ENCODE data around the gene HELZ. TPM values are rescaled to one million over a fixed set of nuclear protein-coding genes. Genes with fewer than 3 reads are reported as not detected.
A peak's percentile ranks its signal among the peaks of the same experiment; 100 is the strongest.

Gene HELZ
- total and polyA plus RNA-seq, 4 donors = 5.5 to 175 (median 27.8) TPM

GRCh38 chr17:67262435-67263117, 17.6 kb upstream of the HELZ start:
- no peaks in the 10 kb centered on the region for H3K9me3 ChIP-seq (ENCODE audit: control insufficient read depth in 4 of 4, insufficient read depth in 3 of 4, low read length in 3 of 4)
- no peak overlapping the region for H3K4me3 ChIP-seq
- no peak overlapping the region for H3K27ac ChIP-seq (ENCODE audit: low read depth in 1 of 2, low read length in 1 of 2)
- TF ChIP-seq CTCF (IDR thresholded peaks at IDR 0.05; ENCODE audit: control extremely low read depth, extremely low read depth) = no peak
- 83 to 87% methylated on average over 7 of the region's 7 CpGs for WGBS, 2 donors
- ATAC-seq (ENCODE audit: insufficient read depth, low FRiP score) (no peak), DNase-seq (peak in 1 of 3 donors; percentile 42)
- H3K36me3 ChIP-seq (ENCODE audit: control insufficient read depth in 4 of 4, insufficient read depth in 4 of 4, low read length in 4 of 4) = no peaks in the 10 kb centered on the region
- no peaks in the 10 kb centered on the region for H3K27me3 ChIP-seq (ENCODE audit: control insufficient read depth in 3 of 3, insufficient read depth in 3 of 3, low read length in 2 of 3)
- no peak overlapping the region for H3K9ac ChIP-seq (ENCODE audit: insufficient read depth in 1 of 2, low read length in 2 of 2)
- H3K4me1 ChIP-seq (ENCODE audit: control insufficient read depth in 5 of 5, insufficient read depth in 5 of 5, low read length in 5 of 5) = peaks cover 0 to 29% (median 8%) of the 10 kb centered on the region in 5 donors

GRCh38 chr17:67260170-67260987, 15.4 kb upstream of the HELZ start:
- 26 to 31% methylated on average over 14 of the region's 14 CpGs for WGBS, 2 donors
- Histone ChIP-seq H3K4me3 (no peak overlapping the region), H3K9me3 (ENCODE audit: control insufficient read depth in 4 of 4, insufficient read depth in 3 of 4, low read length in 3 of 4) (no peaks in the 10 kb centered on the region), H3K4me1 (ENCODE audit: control insufficient read depth in 5 of 5, insufficient read depth in 5 of 5, low read length in 5 of 5) (peaks cover 0 to 31% (median 10%) of the 10 kb centered on the region in 5 donors), H3K36me3 (ENCODE audit: control insufficient read depth in 4 of 4, insufficient read depth in 4 of 4, low read length in 4 of 4) (no peaks in the 10 kb centered on the region), H3K9ac (ENCODE audit: insufficient read depth in 1 of 2, low read length in 2 of 2) (peak overlapping the region in 1 of 2 donors; percentile 23), H3K27me3 (ENCODE audit: control insufficient read depth in 3 of 3, insufficient read depth in 3 of 3, low read length in 2 of 3) (no peaks in the 10 kb centered on the region), H3K27ac (ENCODE audit: low read depth in 1 of 2, low read length in 1 of 2) (peak overlapping the region in 1 of 2 donors; percentile 87)
- DNase-seq (peak; percentile 90 to 99 (median 99)), ATAC-seq (ENCODE audit: insufficient read depth, low FRiP score) (peak; percentile 60)
- no peak for TF ChIP-seq CTCF (IDR thresholded peaks at IDR 0.05; ENCODE audit: control extremely low read depth, extremely low read depth)

DNA sequence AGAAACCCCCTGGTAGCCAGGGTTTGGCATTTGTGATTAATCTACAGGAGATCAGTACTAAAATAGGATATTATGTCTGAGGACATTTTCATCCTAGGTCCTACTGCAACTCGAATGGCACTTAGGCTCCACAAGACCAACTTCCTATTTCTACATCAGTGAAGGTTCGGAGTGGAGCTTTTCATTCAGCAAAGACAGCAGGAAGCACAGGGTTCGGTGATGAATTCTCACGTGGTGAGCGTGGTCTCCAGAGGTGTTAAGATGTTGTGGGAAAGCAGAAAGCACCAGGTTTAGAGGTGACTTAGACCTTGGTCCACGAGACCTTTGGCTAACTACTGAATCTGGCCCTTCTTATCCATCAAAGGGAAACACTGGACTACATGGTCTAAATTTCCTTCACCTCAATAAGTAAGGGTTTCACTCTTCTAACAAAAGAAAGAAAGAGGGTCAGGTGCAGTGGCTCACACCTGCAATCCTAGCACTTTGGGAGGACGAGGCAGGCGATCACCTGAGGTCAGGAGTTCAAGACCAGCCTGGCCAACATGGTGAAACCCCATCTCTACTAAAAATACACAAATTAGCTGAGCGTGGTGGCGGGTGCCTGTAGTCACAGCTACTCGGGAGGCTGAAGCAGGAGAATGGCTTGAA, 13.9 kb upstream of the HELZ start:
- H3K4me1 ChIP-seq (ENCODE audit: control insufficient read depth in 5 of 5, insufficient read depth in 5 of 5, low read length in 5 of 5) = peaks cover 0 to 31% (median 10%) of the 10 kb centered on the region in 5 donors
- no peak overlapping the region for H3K9ac ChIP-seq (ENCODE audit: insufficient read depth in 1 of 2, low read length in 2 of 2)

More for the DNA sequence above, 13.9 kb upstream of the HELZ start:
- H3K27ac ChIP-seq (ENCODE audit: low read depth in 1 of 2, low read length in 1 of 2) = peak overlapping the region in 1 of 2 donors; percentile 59
- no peak overlapping the region for H3K4me3 ChIP-seq
- H3K36me3 ChIP-seq (ENCODE audit: control insufficient read depth in 4 of 4, insufficient read depth in 4 of 4, low read length in 4 of 4) = no peaks in the 10 kb centered on the region
- no peak for TF ChIP-seq CTCF (IDR thresholded peaks at IDR 0.05; ENCODE audit: control extremely low read depth, extremely low read depth)
- no peak for ATAC-seq (ENCODE audit: insufficient read depth, low FRiP score)
- H3K27me3 ChIP-seq (ENCODE audit: control insufficient read depth in 3 of 3, insufficient read depth in 3 of 3, low read length in 2 of 3) = no peaks in the 10 kb centered on the region
- no peak for DNase-seq
- H3K9me3 ChIP-seq (ENCODE audit: control insufficient read depth in 4 of 4, insufficient read depth in 3 of 4, low read length in 3 of 4) = no peaks in the 10 kb centered on the region
- WGBS, 2 donors = 62 to 66% methylated on average over 11 of the region's 11 CpGs

All from lung (tissue), 12 donors.